Nephron (organoid): Measurements from ENCODE around the gene FMNL2.
"Not testable (repeated sequence)": the region's sequence is repeated elsewhere in the genome, so short reads cannot be mapped to it uniquely, and the experiment has no call there.

Experiments used
- H3K27ac Mint-ChIP-seq, 3 experiments: 2 replicates each; pipeline ENCODE4 v1.8.0; 2020; ENCODE audit warnings: mixed read lengths in 3 of 3, mild to moderate bottlenecking in 2 of 3, moderate library complexity in 1 of 3
- H3K27me3 Mint-ChIP-seq: 2 replicates; pipeline ENCODE4 v1.8.0; 2021; ENCODE audit warnings: low read depth, mild to moderate bottlenecking, moderate library complexity, mixed read lengths
- H3K36me3 Mint-ChIP-seq: 2 replicates; pipeline ENCODE4 v1.8.0; 2020; ENCODE audit warnings: low read depth, mixed read lengths
- H3K4me1 Mint-ChIP-seq: 2 replicates; pipeline ENCODE4 v1.8.0; 2020; ENCODE audit warnings: mixed read lengths
- H3K4me3 Mint-ChIP-seq, 3 experiments: 2 replicates each; pipeline ENCODE4 v1.8.0; 2020; ENCODE audit warnings: mild to moderate bottlenecking in 3 of 3, mixed read lengths in 3 of 3, moderate library complexity in 2 of 3
- H3K9me3 Mint-ChIP-seq: 2 replicates; pipeline ENCODE4 v1.8.0; 2020; ENCODE audit warnings: mixed read lengths
- TF ChIP-seq, protein P1 (sequence below), 3 experiments: fragments of 200-600 bp; sonication (generic); IDR thresholded peaks; one replicate each; pipeline ENCODE4 v1.5.0; 2021; ENCODE audit warnings: antibody characterized with exemption in 3 of 3; ENCODE audit not compliant: unreplicated experiment in 3 of 3

FMNL2 gene

DNA sequence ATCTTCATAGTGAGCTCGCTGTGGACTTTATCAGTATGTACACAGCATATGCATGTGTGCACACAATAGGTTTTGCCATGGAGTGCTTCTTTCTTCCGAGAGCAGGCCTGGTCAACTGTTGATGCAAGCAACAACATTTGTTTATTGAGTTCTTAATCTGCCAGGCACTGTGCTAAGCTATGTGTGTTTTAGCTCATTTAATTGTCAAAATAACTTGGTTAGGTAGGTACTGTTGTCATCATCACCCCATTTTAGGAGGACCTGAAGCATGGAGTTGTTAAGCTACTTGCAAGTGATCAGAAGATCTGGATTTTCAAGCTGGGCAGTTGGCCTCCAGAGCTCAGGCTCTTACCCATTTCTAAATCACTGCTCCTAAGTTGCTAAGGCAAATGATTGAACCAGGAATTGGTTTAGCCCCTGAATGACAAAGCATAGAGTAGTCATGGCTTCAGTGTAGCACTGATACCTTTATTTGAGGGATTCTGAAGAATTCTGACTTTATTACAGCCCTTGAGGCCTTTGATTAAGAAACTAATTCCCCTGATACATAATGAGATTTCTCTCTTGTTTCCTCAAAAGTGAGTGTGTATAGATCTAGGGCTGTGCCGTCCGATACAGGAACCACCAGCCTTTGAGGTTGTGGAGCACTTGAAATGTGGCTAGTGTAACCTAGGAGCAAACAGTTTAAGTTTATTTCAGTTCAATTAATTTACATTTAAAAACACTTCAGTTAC lies 132.9 kb downstream of the FMNL2 start:
- TF ChIP-seq, protein P1, sequence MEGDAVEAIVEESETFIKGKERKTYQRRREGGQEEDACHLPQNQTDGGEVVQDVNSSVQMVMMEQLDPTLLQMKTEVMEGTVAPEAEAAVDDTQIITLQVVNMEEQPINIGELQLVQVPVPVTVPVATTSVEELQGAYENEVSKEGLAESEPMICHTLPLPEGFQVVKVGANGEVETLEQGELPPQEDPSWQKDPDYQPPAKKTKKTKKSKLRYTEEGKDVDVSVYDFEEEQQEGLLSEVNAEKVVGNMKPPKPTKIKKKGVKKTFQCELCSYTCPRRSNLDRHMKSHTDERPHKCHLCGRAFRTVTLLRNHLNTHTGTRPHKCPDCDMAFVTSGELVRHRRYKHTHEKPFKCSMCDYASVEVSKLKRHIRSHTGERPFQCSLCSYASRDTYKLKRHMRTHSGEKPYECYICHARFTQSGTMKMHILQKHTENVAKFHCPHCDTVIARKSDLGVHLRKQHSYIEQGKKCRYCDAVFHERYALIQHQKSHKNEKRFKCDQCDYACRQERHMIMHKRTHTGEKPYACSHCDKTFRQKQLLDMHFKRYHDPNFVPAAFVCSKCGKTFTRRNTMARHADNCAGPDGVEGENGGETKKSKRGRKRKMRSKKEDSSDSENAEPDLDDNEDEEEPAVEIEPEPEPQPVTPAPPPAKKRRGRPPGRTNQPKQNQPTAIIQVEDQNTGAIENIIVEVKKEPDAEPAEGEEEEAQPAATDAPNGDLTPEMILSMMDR (IDR thresholded peaks at IDR 0.05; ENCODE audit: unreplicated experiment in 3 of 3): no peak
- H3K36me3 Mint-ChIP-seq: no peaks in the 10 kb centered on the region
- no peaks in the 10 kb centered on the region for H3K9me3 Mint-ChIP-seq
- H3K27ac Mint-ChIP-seq: peak overlapping the region; percentile 81 to 95 (median 81)
- peaks cover 89% of the 10 kb centered on the region for H3K4me1 Mint-ChIP-seq
- peak overlapping the region in 1 of 3 experiments; percentile 32 for H3K4me3 Mint-ChIP-seq
- no peaks in the 10 kb centered on the region for H3K27me3 Mint-ChIP-seq

DNA sequence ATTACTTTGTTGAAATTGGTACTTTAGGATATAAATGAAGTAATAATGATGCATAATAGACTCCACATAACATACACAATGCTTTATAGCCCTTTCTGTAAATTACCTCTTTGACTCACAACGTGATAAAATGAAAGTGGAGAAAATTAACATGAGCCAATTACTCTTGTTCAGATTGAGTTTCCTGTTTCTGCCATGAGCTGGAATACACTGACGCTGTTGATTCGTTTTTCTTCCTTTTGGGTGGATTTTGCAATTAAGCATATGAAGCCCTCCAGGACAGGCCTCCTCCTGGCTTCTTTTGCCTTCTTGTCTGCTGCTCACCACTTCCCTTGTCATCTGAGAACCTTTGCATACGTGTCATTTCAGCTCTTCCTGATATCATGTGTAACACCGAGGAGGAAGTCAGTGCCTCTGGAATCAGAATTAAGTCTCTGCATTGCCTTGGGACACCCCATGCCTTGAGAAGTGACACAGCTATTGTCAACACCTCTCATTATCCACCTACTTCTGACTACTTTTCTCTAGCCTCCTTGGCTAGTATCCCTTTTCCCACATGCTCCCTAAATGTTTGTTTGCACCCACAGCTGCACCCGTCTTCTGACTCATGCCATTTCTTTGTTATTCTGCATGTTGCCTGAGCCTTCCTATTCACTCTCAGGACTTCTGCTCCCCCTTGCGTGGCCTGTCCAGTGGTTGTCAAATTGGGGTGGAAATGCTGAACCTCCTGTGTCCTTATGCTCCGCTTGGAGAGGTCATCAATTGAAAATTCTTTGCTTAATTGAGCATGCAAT lies 134.1 kb downstream of the FMNL2 start:
- peaks cover 90% of the 10 kb centered on the region for H3K4me1 Mint-ChIP-seq
- TF ChIP-seq, protein P1 (IDR thresholded peaks at IDR 0.05; ENCODE audit: unreplicated experiment in 3 of 3): no peak
- no peaks in the 10 kb centered on the region for H3K36me3 Mint-ChIP-seq
- H3K27ac Mint-ChIP-seq: peak overlapping the region; percentile 49 to 81 (median 57)
- H3K9me3 Mint-ChIP-seq: no peaks in the 10 kb centered on the region
- no peaks in the 10 kb centered on the region for H3K27me3 Mint-ChIP-seq
- H3K4me3 Mint-ChIP-seq: peak overlapping the region in 1 of 3 experiments; percentile 20

DNA sequence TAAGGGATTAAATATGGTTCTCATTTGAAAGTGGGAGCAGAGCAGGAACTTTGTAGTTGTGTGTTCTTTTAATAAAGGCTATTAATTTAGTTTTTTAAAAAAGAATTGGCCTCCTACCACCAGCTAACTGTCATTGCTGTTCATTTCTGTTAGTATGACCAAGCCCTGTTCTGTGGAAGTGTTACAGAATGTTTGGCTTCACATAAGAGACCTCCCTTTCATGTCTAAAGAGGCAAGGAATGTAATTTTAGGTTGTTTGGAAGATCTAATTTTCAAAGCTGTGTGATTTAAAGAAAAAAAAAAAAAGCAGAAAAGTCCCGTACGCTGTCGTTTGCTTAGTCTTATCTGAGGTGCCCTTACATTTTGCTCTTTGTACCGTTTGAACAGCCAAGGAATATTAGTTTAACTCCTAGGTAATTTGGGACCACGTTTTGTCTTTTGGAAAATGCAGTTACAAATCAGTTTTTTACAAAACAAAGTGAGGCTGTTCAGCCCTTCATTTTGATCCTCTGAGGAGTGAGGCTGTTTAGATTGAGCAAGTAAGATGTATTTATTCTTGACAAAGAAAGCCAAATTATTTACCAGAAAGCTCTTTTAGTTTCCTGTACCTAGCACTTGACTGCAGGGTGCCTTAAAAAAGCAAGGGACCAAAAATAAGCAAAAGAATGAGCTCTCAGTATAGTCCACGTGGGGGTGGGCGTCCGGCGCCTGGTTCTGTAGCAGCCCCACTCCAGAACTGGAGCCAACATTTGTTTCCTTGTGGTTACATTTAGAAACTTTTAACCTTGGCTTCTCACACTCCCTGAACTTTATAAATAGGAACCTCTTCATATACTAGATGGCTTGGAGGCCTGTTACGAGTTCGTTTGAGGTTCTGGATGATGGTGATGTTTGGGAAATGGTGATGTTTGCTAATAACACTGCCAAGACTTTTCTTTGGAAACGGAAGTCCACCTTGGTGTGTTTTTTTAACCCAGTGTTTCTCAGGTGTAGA lies 136.2 kb downstream of the FMNL2 start:
- H3K27me3 Mint-ChIP-seq: no peaks in the 10 kb centered on the region

DNA sequence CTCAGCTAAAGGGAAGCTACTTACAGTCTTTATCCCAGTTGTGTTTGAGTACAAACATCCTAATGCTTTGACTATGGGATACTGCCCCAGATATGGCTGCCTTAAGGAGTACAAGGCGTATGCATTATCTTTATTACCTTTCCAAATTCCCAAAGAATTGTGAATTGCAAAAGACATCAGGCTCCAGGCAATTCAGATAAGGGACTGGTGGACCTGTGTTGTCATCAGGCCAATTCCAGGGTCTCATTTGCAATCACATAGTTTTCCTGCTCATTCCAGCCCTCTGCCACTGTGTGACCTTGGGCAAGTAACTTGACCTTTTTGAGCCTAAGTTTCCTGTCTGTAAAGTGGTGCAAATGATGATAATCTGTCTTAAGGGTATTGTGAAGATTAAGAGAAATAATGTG lies 137.5 kb downstream of the FMNL2 start:
- no peak overlapping the region for H3K27ac Mint-ChIP-seq
- TF ChIP-seq, protein P1 (IDR thresholded peaks at IDR 0.05; ENCODE audit: unreplicated experiment in 3 of 3): no peak
- H3K27me3 Mint-ChIP-seq: no peaks in the 10 kb centered on the region
- H3K4me3 Mint-ChIP-seq: no peak overlapping the region
- no peaks in the 10 kb centered on the region for H3K9me3 Mint-ChIP-seq
- H3K36me3 Mint-ChIP-seq: no peaks in the 10 kb centered on the region
- peaks cover 73% of the 10 kb centered on the region for H3K4me1 Mint-ChIP-seq

More for the DNA sequence above, 136.2 kb downstream of the FMNL2 start:
- H3K4me3 Mint-ChIP-seq: peak overlapping the region in 1 of 3 experiments; percentile 13
- no peaks in the 10 kb centered on the region for H3K36me3 Mint-ChIP-seq
- H3K4me1 Mint-ChIP-seq: peaks cover 78% of the 10 kb centered on the region
- TF ChIP-seq, protein P1 (IDR thresholded peaks at IDR 0.05; ENCODE audit: unreplicated experiment in 3 of 3): no peak
- peak overlapping the region; percentile 69 to 82 (median 72) for H3K27ac Mint-ChIP-seq
- H3K9me3 Mint-ChIP-seq: no peaks in the 10 kb centered on the region

DNA sequence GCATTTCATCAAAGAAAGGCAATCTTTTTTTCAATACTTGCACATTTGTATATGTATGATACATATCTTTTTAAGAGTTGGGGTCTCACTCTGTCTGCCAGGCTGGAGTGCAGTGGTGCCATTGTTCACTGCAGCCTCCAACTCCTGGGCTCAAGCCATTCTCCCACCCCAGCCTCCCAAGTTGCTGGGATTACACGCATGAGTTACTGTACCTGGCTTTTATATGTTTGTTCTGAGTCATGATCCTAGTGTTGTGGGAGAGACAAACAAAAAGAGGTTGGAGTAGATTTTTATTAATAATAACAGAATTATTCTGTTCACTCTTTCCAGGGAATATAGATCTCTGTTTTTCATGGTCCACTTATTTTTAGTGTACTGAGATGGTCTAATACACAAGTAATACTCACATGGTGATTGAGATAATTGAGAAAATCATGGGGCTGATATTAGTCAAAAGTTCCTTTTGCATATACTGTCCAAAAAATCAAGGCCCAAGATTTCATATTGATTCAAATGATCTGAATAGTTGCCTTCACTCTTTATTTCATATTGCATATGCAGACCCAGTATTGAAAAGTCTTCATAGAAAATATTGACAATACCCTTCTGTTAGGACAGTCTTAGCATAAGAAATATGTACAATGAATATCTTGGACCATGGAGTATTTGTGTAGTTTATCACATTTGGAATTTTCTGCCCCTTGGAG lies 138.3 kb downstream of the FMNL2 start:
- no peaks in the 10 kb centered on the region for H3K36me3 Mint-ChIP-seq
- no peaks in the 10 kb centered on the region for H3K9me3 Mint-ChIP-seq
- TF ChIP-seq, protein P1 (IDR thresholded peaks at IDR 0.05; ENCODE audit: unreplicated experiment in 3 of 3): no peak
- H3K27me3 Mint-ChIP-seq: no peaks in the 10 kb centered on the region
- H3K4me1 Mint-ChIP-seq: peaks cover 66% of the 10 kb centered on the region
- no peak overlapping the region for H3K4me3 Mint-ChIP-seq
- peak overlapping the region in 1 of 3 experiments; percentile 5 for H3K27ac Mint-ChIP-seq

DNA sequence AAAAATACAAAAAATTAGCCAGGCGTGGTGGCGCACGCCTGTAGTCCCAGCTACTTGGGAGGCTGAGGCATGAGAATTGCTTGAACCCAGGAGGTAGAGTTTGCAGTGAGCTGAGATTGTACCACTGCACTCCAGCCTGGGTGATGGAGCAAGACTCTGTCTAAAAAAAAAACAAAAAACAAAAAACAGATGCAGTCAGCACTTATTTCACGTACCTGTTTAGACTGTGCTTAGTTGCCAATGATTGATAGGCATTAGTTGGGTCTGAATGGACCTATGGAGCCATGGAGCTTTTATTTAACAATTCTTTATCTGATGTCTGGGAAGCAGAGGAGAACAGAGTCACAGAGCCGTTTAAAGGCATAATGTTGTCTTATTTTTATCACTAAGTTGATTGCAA lies 139.5 kb downstream of the FMNL2 start:
- peaks cover 59% of the 10 kb centered on the region for H3K4me1 Mint-ChIP-seq
- not testable (repeated sequence) for H3K27ac Mint-ChIP-seq, H3K27me3 Mint-ChIP-seq, H3K36me3 Mint-ChIP-seq, H3K9me3 Mint-ChIP-seq, H3K4me3 Mint-ChIP-seq
